Keratinocyte (primary cell): Measurements from ENCODE around the gene HS6ST3. TPM values are rescaled to one million over a fixed set of nuclear protein-coding genes. Genes with fewer than 3 reads are reported as not detected.

Experiments used
- DNase-seq: peaks from one replicate; pipeline ENCODE4 v3.0.0-alpha.2; 2011; ENCODE audit warnings: low read depth, missing footprints, low spot score
- FAIRE-seq: peaks from 2 replicates; lab custom pipeline; 2011; peaks lifted over from hg19 to GRCh38; lab: Jason Lieb, UNC
- H2AFZ ChIP-seq: 2 replicates; pipeline ENCODE4 v1.6.0; 2012; ENCODE audit warnings: low read length, control low read depth, inconsistent platforms; ENCODE audit not compliant: control insufficient read depth
- H3K27ac ChIP-seq: 2 replicates; pipeline ENCODE4 v1.5.1; 2011; ENCODE audit warnings: low read length; ENCODE audit not compliant: control insufficient read depth, insufficient read depth
- H3K27me3 ChIP-seq: 3 replicates; pipeline ENCODE4 v1.6.0; 2011; ENCODE audit warnings: low read length; ENCODE audit not compliant: control insufficient read depth, insufficient read depth; ENCODE audit errors: extremely low read depth
- H3K36me3 ChIP-seq, 2 experiments: 2 replicates in 1 of 2; 3 replicates in 1 of 2; pipeline ENCODE4 v1.5.1; 2011; ENCODE audit warnings: low read length in 2 of 2, mild to moderate bottlenecking in 1 of 2; ENCODE audit not compliant: control insufficient read depth in 2 of 2, insufficient read depth in 2 of 2; ENCODE audit errors: extremely low read depth in 1 of 2
- H3K4me1 ChIP-seq: 3 replicates; pipeline ENCODE4 v1.5.1; 2011; ENCODE audit warnings: low read length; ENCODE audit not compliant: control insufficient read depth, insufficient read depth; ENCODE audit errors: extremely low read depth
- H3K4me2 ChIP-seq: 3 replicates; pipeline ENCODE4 v1.6.0; 2011; ENCODE audit warnings: low read depth, low read length; ENCODE audit not compliant: control insufficient read depth, insufficient read depth; ENCODE audit errors: extremely low read depth
- H3K4me3 ChIP-seq, 3 experiments: fragments of 200-600 bp in 1 of 3; sonication (generic) in 1 of 3; 2 replicates in 2 of 3; 3 replicates in 1 of 3; pipeline ENCODE4 v1.5.1; 2011 to 2016; ENCODE audit warnings: low read length in 3 of 3, mild to moderate bottlenecking in 3 of 3, control low read depth in 2 of 3, inconsistent platforms in 1 of 3, low read depth in 1 of 3, mixed read lengths in 1 of 3, mixed run types in 1 of 3, moderate library complexity in 1 of 3; ENCODE audit not compliant: control insufficient read depth in 2 of 3, insufficient read depth in 2 of 3; ENCODE audit errors: extremely low read depth in 1 of 3
- H3K79me2 ChIP-seq: 2 replicates; pipeline ENCODE4 v1.6.0; 2012; ENCODE audit warnings: low read length; ENCODE audit not compliant: control insufficient read depth, insufficient read depth
- H3K9ac ChIP-seq: 3 replicates; pipeline ENCODE4 v1.6.0; 2011; ENCODE audit warnings: low read length; ENCODE audit not compliant: control insufficient read depth, insufficient read depth; ENCODE audit errors: extremely low read depth
- H3K9me1 ChIP-seq: 3 replicates; pipeline ENCODE4 v1.6.0; 2011; ENCODE audit warnings: low read length; ENCODE audit not compliant: control insufficient read depth, insufficient read depth; ENCODE audit errors: extremely low read depth
- H3K9me3 ChIP-seq: 2 replicates; pipeline ENCODE4 v1.5.1; 2012; ENCODE audit warnings: low read depth, low read length; ENCODE audit not compliant: control insufficient read depth
- H4K20me1 ChIP-seq: 3 replicates; pipeline ENCODE4 v1.6.0; 2011; ENCODE audit warnings: low read length; ENCODE audit not compliant: control insufficient read depth, insufficient read depth; ENCODE audit errors: extremely low read depth
- EZH2 ChIP-seq: IDR thresholded peaks from one replicate; pipeline ENCODE4 v1.6.1; 2012; ENCODE audit warnings: inconsistent platforms, mild to moderate bottlenecking, low read length, moderate library complexity
- dilution Hi-C: fragments of 300-500 bp; cut with MboI; formaldehyde crosslinking; loops from one replicate; pipeline ENCODE4 v1.7.0; 2020; ENCODE audit warnings: low sequenced_read_pairs; ENCODE audit not compliant: extremely low pct_ligation_motif_present
- polyA plus RNA-seq, 5 experiments: library from polyadenylated mRNA; depleted of rRNA in 3 of 5; stranded (reverse) in 3 of 5; stranded (forward) in 1 of 5; unstranded in 1 of 5; fragments of >200 nt; gene quantifications; 1 replicate in 1 of 5; 2 replicates in 3 of 5; 3 replicates in 1 of 5; pipeline versions ENCODE4 v1.2.1 to v1.2.3, GENCODE V29; 2011 to 2012; ENCODE audit warnings: missing spikeins in 2 of 5, low read depth in 1 of 5, low replicate concordance in 1 of 5
- TF ChIP-seq, protein P1 (sequence below), 3 experiments: IDR thresholded peaks in 1 of 3; conservative IDR thresholded peaks in 1 of 3; optimal IDR thresholded peaks in 1 of 3; 2 replicates in 2 of 3; 3 replicates in 1 of 3; pipeline versions ENCODE3 to v1.5.1; 2011; ENCODE audit warnings: low read length in 3 of 3, mild to moderate bottlenecking in 3 of 3, moderate library complexity in 2 of 3, control low read depth in 1 of 3, inconsistent platforms in 1 of 3; ENCODE audit not compliant: insufficient read depth in 2 of 3; ENCODE audit errors: extremely low read depth in 1 of 3

HS6ST3 gene
- polyA plus RNA-seq, 1 donor (not counting 4 experiments of a cell fraction or from before 2014, with no cell fraction given), result 0.03 TPM

DNA sequence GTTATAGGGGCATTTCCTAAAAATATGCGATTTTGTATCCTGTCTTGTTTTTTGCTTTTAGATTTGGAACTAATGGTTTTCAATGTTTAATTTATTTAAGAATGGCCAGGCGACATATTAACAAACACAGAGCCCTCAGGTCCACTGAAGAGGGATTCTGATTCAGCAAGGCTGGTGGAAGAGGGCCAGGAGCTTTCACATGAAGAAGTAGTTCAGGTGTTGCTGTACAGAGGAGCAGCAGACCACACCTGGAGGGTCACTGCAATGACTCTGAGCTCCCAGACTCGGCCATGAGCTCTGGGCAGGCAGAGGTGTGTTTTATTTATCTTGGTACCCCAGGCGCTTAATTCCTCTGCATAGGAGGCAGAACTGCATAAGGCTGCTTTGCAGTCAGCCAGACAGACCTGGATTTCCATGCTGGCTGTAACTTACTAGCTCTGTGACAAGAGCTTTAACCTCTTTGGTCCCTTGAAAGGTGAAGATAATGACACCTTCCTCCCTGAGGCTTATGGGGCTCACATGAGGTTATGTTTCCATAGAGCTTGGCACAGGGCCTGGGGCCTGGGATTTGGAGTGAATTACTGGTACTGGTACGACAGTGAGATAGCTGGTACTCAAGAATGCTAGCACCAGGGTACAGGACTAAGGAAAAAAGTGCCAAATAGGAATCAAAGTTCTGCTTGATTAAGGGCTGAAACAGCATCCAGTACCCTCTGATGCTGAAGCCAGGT lies 719.6 kb downstream of the HS6ST3 start:
- TF ChIP-seq, protein P1, sequence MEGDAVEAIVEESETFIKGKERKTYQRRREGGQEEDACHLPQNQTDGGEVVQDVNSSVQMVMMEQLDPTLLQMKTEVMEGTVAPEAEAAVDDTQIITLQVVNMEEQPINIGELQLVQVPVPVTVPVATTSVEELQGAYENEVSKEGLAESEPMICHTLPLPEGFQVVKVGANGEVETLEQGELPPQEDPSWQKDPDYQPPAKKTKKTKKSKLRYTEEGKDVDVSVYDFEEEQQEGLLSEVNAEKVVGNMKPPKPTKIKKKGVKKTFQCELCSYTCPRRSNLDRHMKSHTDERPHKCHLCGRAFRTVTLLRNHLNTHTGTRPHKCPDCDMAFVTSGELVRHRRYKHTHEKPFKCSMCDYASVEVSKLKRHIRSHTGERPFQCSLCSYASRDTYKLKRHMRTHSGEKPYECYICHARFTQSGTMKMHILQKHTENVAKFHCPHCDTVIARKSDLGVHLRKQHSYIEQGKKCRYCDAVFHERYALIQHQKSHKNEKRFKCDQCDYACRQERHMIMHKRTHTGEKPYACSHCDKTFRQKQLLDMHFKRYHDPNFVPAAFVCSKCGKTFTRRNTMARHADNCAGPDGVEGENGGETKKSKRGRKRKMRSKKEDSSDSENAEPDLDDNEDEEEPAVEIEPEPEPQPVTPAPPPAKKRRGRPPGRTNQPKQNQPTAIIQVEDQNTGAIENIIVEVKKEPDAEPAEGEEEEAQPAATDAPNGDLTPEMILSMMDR (optimal IDR thresholded peaks at IDR 0.05 in 1 of 3, IDR thresholded peaks at IDR 0.05 in 1 of 3, conservative IDR thresholded peaks at IDR 0.05 in 1 of 3; ENCODE audit: extremely low read depth in 1 of 3, insufficient read depth in 2 of 3, low read length in 3 of 3), result no peak
- TF ChIP-seq EZH2, result no peak
- H3K36me3 ChIP-seq, result no peaks in the 10 kb centered on the region
- H3K9me1 ChIP-seq, result no peaks in the 10 kb centered on the region
- no peak overlapping the region for H3K27ac ChIP-seq
- H3K9me3 ChIP-seq, result no peaks in the 10 kb centered on the region
- FAIRE-seq (no peak), DNase-seq (no peak)
- no peak overlapping the region for H3K4me3 ChIP-seq
- H2AFZ ChIP-seq, result no peak overlapping the region
- no peak overlapping the region for H3K9ac ChIP-seq
- H3K4me2 ChIP-seq, result no peak overlapping the region
- no peaks in the 10 kb centered on the region for H4K20me1 ChIP-seq
- no peaks in the 10 kb centered on the region for H3K4me1 ChIP-seq
- dilution Hi-C loops, result no loop called here
- H3K27me3 ChIP-seq, result no peaks in the 10 kb centered on the region
- no peaks in the 10 kb centered on the region for H3K79me2 ChIP-seq

DNA sequence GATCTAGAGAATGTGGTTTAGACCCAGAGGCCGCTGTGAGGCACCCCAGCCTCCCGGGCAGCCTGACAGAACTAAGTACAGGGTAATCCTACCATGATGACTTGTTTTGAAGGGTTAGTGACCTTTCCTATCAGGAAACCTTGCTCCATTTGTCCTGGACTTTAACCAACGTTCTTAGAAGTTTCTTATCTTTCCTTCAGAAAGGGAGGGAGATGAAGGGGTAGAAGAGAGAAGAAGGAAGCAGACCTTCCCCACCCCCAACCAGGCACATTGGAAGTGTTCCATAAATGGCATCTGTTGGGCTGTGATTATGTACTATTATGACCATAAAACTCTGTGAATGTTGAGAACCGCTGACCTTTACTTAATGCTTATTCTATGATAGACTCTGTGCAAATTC lies 720.2 kb downstream of the HS6ST3 start:
- H4K20me1 ChIP-seq, result no peaks in the 10 kb centered on the region
- no peaks in the 10 kb centered on the region for H3K79me2 ChIP-seq
- no peaks in the 10 kb centered on the region for H3K36me3 ChIP-seq
- no peak for FAIRE-seq
- H3K4me1 ChIP-seq, result no peaks in the 10 kb centered on the region
- H3K9me1 ChIP-seq, result no peaks in the 10 kb centered on the region
- H3K9ac ChIP-seq, result no peak overlapping the region
- no peak overlapping the region for H2AFZ ChIP-seq
- H3K9me3 ChIP-seq, result no peaks in the 10 kb centered on the region
- dilution Hi-C loops, result no loop called here
- no peaks in the 10 kb centered on the region for H3K27me3 ChIP-seq
- TF ChIP-seq, protein P1 (optimal IDR thresholded peaks at IDR 0.05 in 1 of 3, IDR thresholded peaks at IDR 0.05 in 1 of 3, conservative IDR thresholded peaks at IDR 0.05 in 1 of 3; ENCODE audit: extremely low read depth in 1 of 3, insufficient read depth in 2 of 3, low read length in 3 of 3), result no peak
- no peak for TF ChIP-seq EZH2
- no peak overlapping the region for H3K4me3 ChIP-seq
- H3K4me2 ChIP-seq, result no peak overlapping the region
- DNase-seq, result no peak
- no peak overlapping the region for H3K27ac ChIP-seq
